Inflammatory macrophage treated with lipopolysaccharide for 1 hour (primary cell): ENCODE results near the gene NOVA1.

Experiments used
- DNase-seq, 2 donors: peaks; one replicate each; pipeline ENCODE4 v3.0.0-alpha.2; 2020 to 2022

NOVA1 gene

GRCh38 chr14:26589925-26590324 lies 7.9 kb downstream of the NOVA1 start:
- no peak for DNase-seq

- no peak for DNase-seq
Measured at GRCh38 chr14:26577711-26578110, 20.1 kb downstream of the NOVA1 start.

GRCh38 chr14:26554069-26554772 lies 43.6 kb downstream of the NOVA1 start:
- no peak for DNase-seq

- DNase-seq: no peak
Measured at GRCh38 chr14:26549571-26549970, 48.3 kb downstream of the NOVA1 start.

- DNase-seq: no peak
Measured at GRCh38 chr14:26548406-26548805, 49.4 kb downstream of the NOVA1 start.

GRCh38 chr14:26538176-26538575 lies 59.7 kb downstream of the NOVA1 start:
- no peak for DNase-seq

- no peak for DNase-seq
Measured at GRCh38 chr14:26531894-26532293, 65.9 kb downstream of the NOVA1 start.

- DNase-seq: no peak
Measured at GRCh38 chr14:26528415-26529182, 69.2 kb downstream of the NOVA1 start.

- DNase-seq: no peak
Measured at GRCh38 chr14:26527095-26527494, 70.7 kb downstream of the NOVA1 start.

- no peak for DNase-seq
Measured at GRCh38 chr14:26526137-26526536, 71.7 kb downstream of the NOVA1 start.

GRCh38 chr14:26525085-26525484 lies 72.7 kb downstream of the NOVA1 start:
- DNase-seq: no peak

GRCh38 chr14:26522967-26523366 lies 74.9 kb downstream of the NOVA1 start:
- DNase-seq: no peak

GRCh38 chr14:26517771-26518170 lies 80.1 kb downstream of the NOVA1 start:
- DNase-seq: no peak

- no peak for DNase-seq
Measured at GRCh38 chr14:26500028-26500427, 97.8 kb downstream of the NOVA1 start.

GRCh38 chr14:26499546-26499945 lies 98.3 kb downstream of the NOVA1 start:
- DNase-seq: no peak

- no peak for DNase-seq
Measured at GRCh38 chr14:26486922-26487321, 110.9 kb downstream of the NOVA1 start.

GRCh38 chr14:26484562-26484961 lies 113.3 kb downstream of the NOVA1 start:
- no peak for DNase-seq

- no peak for DNase-seq
Measured at GRCh38 chr14:26478967-26479366, 118.9 kb downstream of the NOVA1 start.

GRCh38 chr14:26466862-26467261 lies 131.0 kb downstream of the NOVA1 start:
- no peak for DNase-seq

GRCh38 chr14:26463136-26463535 lies 134.7 kb downstream of the NOVA1 start:
- DNase-seq: no peak

- DNase-seq: no peak
Measured at GRCh38 chr14:26454105-26454504, 143.7 kb downstream of the NOVA1 start.

- no peak for DNase-seq
Measured at GRCh38 chr14:26448181-26448855, 149.5 kb downstream of the NOVA1 start.

- no peak for DNase-seq
Measured at GRCh38 chr14:26444822-26445221, 153.0 kb downstream of the NOVA1 start.

- DNase-seq: no peak
Measured at GRCh38 chr14:26443654-26444053, 154.2 kb downstream of the NOVA1 start.
